ENCODE data around the gene CDK3. TPM values are rescaled to one million over a fixed set of nuclear protein-coding genes. Genes with fewer than 3 reads are reported as not detected.
A peak's percentile ranks its signal among the peaks of the same experiment; 100 is the strongest.

Gene CDK3
- total and polyA plus RNA-seq, 12 donors = 0.74 to 56.7 (median 5.5) TPM; not detected in 3

DNA sequence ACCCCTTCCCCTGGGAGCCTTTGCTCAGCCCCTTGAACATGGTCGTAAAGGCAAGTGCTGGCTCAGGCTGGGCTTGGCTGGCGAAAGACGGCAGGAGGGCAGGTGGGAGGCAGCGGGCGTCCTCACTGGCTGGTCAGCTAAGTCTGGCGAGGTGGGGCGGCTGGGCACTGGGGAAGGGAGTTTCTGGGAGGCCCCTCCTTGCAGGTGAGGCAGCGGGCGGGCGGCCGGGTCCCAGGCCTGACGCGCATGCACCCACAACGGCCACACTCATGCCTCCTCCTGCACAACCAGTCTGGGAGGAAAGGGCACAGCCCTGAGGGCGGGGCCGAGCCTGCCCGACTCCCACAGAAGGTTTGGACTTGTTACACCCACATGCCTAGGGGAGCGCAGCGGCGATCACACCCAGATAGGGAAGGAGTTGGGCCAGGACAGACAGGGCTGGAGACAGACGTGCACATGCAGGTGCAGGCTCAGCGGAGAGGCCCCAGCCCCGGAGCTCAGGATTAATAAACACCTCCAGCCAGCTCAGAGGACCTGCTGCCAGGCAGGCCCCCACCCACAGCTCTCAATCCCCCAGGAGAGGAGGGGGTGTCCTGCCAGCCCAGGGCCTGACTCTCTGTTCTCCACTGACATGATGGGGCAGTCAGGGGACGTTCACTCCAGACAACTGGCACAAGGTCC is 26.6 kb downstream of the CDK3 start, which contains the start of gene EVPL:
Gene EVPL (minus strand): TSS at position 148 of the 681 bp plus-strand sequence. CDS start 108 bp downstream, at position 40.
- Histone ChIP-seq H3K27ac (no peak within 1 kb of the TSS), H3K4me3 (no peak within 1 kb of the TSS)
- TF ChIP-seq, protein P1, sequence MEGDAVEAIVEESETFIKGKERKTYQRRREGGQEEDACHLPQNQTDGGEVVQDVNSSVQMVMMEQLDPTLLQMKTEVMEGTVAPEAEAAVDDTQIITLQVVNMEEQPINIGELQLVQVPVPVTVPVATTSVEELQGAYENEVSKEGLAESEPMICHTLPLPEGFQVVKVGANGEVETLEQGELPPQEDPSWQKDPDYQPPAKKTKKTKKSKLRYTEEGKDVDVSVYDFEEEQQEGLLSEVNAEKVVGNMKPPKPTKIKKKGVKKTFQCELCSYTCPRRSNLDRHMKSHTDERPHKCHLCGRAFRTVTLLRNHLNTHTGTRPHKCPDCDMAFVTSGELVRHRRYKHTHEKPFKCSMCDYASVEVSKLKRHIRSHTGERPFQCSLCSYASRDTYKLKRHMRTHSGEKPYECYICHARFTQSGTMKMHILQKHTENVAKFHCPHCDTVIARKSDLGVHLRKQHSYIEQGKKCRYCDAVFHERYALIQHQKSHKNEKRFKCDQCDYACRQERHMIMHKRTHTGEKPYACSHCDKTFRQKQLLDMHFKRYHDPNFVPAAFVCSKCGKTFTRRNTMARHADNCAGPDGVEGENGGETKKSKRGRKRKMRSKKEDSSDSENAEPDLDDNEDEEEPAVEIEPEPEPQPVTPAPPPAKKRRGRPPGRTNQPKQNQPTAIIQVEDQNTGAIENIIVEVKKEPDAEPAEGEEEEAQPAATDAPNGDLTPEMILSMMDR (IDR thresholded peaks at IDR 0.05) = no peak
- no peak for TF ChIP-seq POLR2A (IDR thresholded peaks at IDR 0.05)

GRCh38 chr17:76032073-76032779 is 31.6 kb downstream of the CDK3 start:
- intact Hi-C loops (cut with DNase I) = no loop called here
- no peak overlapping the region for H3K4me3 ChIP-seq

More for the DNA sequence above, 26.6 kb downstream of the CDK3 start, which contains the start of gene EVPL:
- peaks cover under 1 to 11% of the 10 kb centered on the region in 2 donors for H3K4me1 ChIP-seq (replicated peaks in 1 of 2)
- DNase-seq = no peak
- H3K27me3 ChIP-seq = no peaks in the 10 kb centered on the region
- intact Hi-C loops (cut with DNase I) = no loop called here
- H3K36me3 ChIP-seq (replicated peaks in 1 of 2) = no peaks in the 10 kb centered on the region
- no peaks in the 10 kb centered on the region for H3K9me3 ChIP-seq (replicated peaks in 1 of 3)
- WGBS, 4 donors = 80 to 90% (median 86%) methylated on average over 7 to 24 of the region's 24 CpGs

DNA sequence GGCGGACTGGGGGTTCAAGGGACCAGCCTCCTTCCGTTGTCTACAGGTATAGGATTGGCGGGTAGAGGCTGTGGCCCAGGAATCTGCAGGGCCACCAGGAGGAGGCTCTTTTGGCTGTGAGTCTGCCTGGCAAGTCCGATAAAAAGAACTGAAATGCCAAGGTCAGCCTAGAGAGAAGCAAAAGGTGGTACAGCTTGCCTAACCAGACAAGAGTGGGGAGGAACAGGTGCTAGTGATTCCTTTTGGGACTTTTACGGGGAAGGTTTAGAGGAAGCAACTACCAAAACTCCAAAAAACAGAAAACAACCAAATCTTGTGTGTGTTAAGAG is 32.1 kb downstream of the CDK3 start:
- no peak for TF ChIP-seq POLR2A (IDR thresholded peaks at IDR 0.05)
- TF ChIP-seq, protein P1 (IDR thresholded peaks at IDR 0.05) = peak in 2 of 6 experiments; percentile 9 to 10
- DNase-seq = peak in 1 of 7 donors; percentile 52
- Histone ChIP-seq H3K27ac (no peak overlapping the region), H3K4me3 (no peak overlapping the region), H3K27me3 (no peaks in the 10 kb centered on the region), H3K9me3 (replicated peaks in 1 of 3) (no peaks in the 10 kb centered on the region), H3K4me1 (replicated peaks in 1 of 2) (peaks cover 7 to 27% of the 10 kb centered on the region in 2 donors), H3K36me3 (replicated peaks in 1 of 2) (no peaks in the 10 kb centered on the region)
- intact Hi-C loops (cut with DNase I) = no loop called here
- 50 to 78% (median 65%) methylated on average over 5 of the region's 5 CpGs for whole genome bisulfite sequencing, 4 donors

More at GRCh38 chr17:76032073-76032779, 31.6 kb downstream of the CDK3 start:
- no peak overlapping the region for H3K27ac ChIP-seq
- WGBS, 4 donors = 73 to 86% (median 80%) methylated on average over 7 to 20 of the region's 20 CpGs
- no peaks in the 10 kb centered on the region for H3K9me3 ChIP-seq (replicated peaks in 1 of 3)
- H3K4me1 ChIP-seq (replicated peaks in 1 of 2) = peaks cover 7 to 27% of the 10 kb centered on the region in 2 donors
- no peaks in the 10 kb centered on the region for H3K27me3 ChIP-seq
- no peak for DNase-seq
- TF ChIP-seq, protein P1 (IDR thresholded peaks at IDR 0.05) = peak in 1 of 6 experiments; percentile 31
- no peak for TF ChIP-seq POLR2A (IDR thresholded peaks at IDR 0.05)
- H3K36me3 ChIP-seq (replicated peaks in 1 of 2) = no peaks in the 10 kb centered on the region

- H3K27ac ChIP-seq = no peak overlapping the region
- no peaks in the 10 kb centered on the region for H3K27me3 ChIP-seq
- no peaks in the 10 kb centered on the region for H3K36me3 ChIP-seq (replicated peaks in 1 of 2)
- H3K4me3 ChIP-seq = no peak overlapping the region
- no peaks in the 10 kb centered on the region for H3K9me3 ChIP-seq (replicated peaks in 1 of 3)
- WGBS, 4 donors = 95 to 97% (median 96%) methylated on average over 3 to 6 of the region's 6 CpGs
- DNase-seq = no peak
- TF ChIP-seq, protein P1 (IDR thresholded peaks at IDR 0.05) = no peak
- no peak for TF ChIP-seq POLR2A (IDR thresholded peaks at IDR 0.05)
- H3K4me1 ChIP-seq (replicated peaks in 1 of 2) = peaks cover 7 to 27% of the 10 kb centered on the region in 2 donors
- intact Hi-C loops (cut with DNase I) = no loop called here
Observed at GRCh38 chr17:76033139-76033538, 32.5 kb downstream of the CDK3 start.

All from adrenal gland (tissue), 12 donors.